Loucy (cell line): Measurements from ENCODE around the gene SUOX.
"Not testable (repeated sequence)": the region's sequence is repeated elsewhere in the genome, so short reads cannot be mapped to it uniquely, and the experiment has no call there.

Experiments
- H2AFZ ChIP-seq: fragments of 200-600 bp; sonication (generic); 2 replicates; pipeline ENCODE4 v1.6.0; 2016; ENCODE audit warnings: antibody characterized with exemption, mild to moderate bottlenecking, low read length, moderate library complexity
- H3F3A ChIP-seq: fragments of 200-600 bp; 2 replicates; pipeline ENCODE4 v1.6.0; 2016; ENCODE audit warnings: antibody characterized with exemption, low read depth, mild to moderate bottlenecking
- H3K27me3 ChIP-seq: fragments of 200-600 bp; sonication (generic); 2 replicates; pipeline ENCODE4 v1.6.1; 2014; ENCODE audit warnings: low read length, mild to moderate bottlenecking; ENCODE audit not compliant: insufficient read depth, poor library complexity, severe bottlenecking
- H3K36me3 ChIP-seq: fragments of 200-600 bp; sonication (generic); 2 replicates; pipeline ENCODE4 v1.6.1; 2016; ENCODE audit warnings: low read length; ENCODE audit not compliant: insufficient read depth
- H3K4me1 ChIP-seq: fragments of 200-600 bp; sonication (generic); 2 replicates; pipeline ENCODE4 v1.5.1; 2014; ENCODE audit warnings: low read length, mild to moderate bottlenecking; ENCODE audit not compliant: insufficient read depth, poor library complexity, severe bottlenecking
- H3K4me2 ChIP-seq: fragments of 200-600 bp; sonication (generic); 2 replicates; pipeline ENCODE4 v1.6.0; 2014; ENCODE audit warnings: antibody characterized with exemption, low read length, low read depth, mild to moderate bottlenecking; ENCODE audit not compliant: poor library complexity, severe bottlenecking
- H3K4me3 ChIP-seq: fragments of 200-600 bp; sonication (generic); 2 replicates; pipeline ENCODE4 v1.5.1; 2014; ENCODE audit warnings: low read length, mild to moderate bottlenecking, mixed read lengths; ENCODE audit not compliant: poor library complexity, severe bottlenecking
- H3K79me2 ChIP-seq: fragments of 200-600 bp; sonication (generic); 2 replicates; pipeline ENCODE4 v1.6.1; 2014; ENCODE audit warnings: low read length; ENCODE audit not compliant: insufficient read depth
- H3K9ac ChIP-seq: fragments of 200-600 bp; sonication (generic); 2 replicates; pipeline ENCODE4 v1.6.0; 2014; ENCODE audit warnings: mild to moderate bottlenecking, low read depth, low read length, moderate library complexity; ENCODE audit not compliant: poor library complexity, severe bottlenecking
- H3K9me2 ChIP-seq: fragments of 200-600 bp; sonication (generic); replicated peaks from 2 replicates; pipeline ENCODE4 v1.6.1; 2016; ENCODE audit warnings: low read depth, low read length, mixed read lengths
- H3K9me3 ChIP-seq: fragments of 200-600 bp; sonication (generic); 2 replicates; pipeline ENCODE4 v1.6.1; 2014; ENCODE audit warnings: mild to moderate bottlenecking, antibody characterized with exemption, low read length, low read depth; ENCODE audit not compliant: insufficient read depth
- H4K20me1 ChIP-seq: fragments of 200-600 bp; sonication (generic); 2 replicates; pipeline ENCODE4 v1.6.0; 2014; ENCODE audit warnings: antibody characterized with exemption, low read length, mild to moderate bottlenecking; ENCODE audit not compliant: insufficient read depth, poor library complexity, severe bottlenecking
- EZH2phosphoT487 ChIP-seq: fragments of 200-600 bp; IDR thresholded peaks from 2 replicates; pipeline ENCODE4 v1.6.1; 2018; ENCODE audit warnings: antibody characterized with exemption, mild to moderate bottlenecking, moderate library complexity, borderline replicate concordance
- TF ChIP-seq, protein P1 (sequence below): fragments of 200-600 bp; sonication (generic); conservative IDR thresholded peaks from 2 replicates; pipeline ENCODE4 v1.5.1; 2014; ENCODE audit warnings: mild to moderate bottlenecking, antibody characterized with exemption, low read length

Gene SUOX

GRCh38 chr12:55983232-55983842, 13.7 kb upstream of the SUOX start:
- no peaks in the 10 kb centered on the region for H3K9me3 ChIP-seq
- H3K9ac ChIP-seq = no peak overlapping the region
- no peak overlapping the region for H2AFZ ChIP-seq
- H3K4me2 ChIP-seq = no peak overlapping the region
- peaks cover 6% of the 10 kb centered on the region for H3K4me1 ChIP-seq
- H3K4me3 ChIP-seq = no peak overlapping the region
- no peaks in the 10 kb centered on the region for H3K36me3 ChIP-seq
- no peaks in the 10 kb centered on the region for H3K27me3 ChIP-seq
- TF ChIP-seq, protein P1, sequence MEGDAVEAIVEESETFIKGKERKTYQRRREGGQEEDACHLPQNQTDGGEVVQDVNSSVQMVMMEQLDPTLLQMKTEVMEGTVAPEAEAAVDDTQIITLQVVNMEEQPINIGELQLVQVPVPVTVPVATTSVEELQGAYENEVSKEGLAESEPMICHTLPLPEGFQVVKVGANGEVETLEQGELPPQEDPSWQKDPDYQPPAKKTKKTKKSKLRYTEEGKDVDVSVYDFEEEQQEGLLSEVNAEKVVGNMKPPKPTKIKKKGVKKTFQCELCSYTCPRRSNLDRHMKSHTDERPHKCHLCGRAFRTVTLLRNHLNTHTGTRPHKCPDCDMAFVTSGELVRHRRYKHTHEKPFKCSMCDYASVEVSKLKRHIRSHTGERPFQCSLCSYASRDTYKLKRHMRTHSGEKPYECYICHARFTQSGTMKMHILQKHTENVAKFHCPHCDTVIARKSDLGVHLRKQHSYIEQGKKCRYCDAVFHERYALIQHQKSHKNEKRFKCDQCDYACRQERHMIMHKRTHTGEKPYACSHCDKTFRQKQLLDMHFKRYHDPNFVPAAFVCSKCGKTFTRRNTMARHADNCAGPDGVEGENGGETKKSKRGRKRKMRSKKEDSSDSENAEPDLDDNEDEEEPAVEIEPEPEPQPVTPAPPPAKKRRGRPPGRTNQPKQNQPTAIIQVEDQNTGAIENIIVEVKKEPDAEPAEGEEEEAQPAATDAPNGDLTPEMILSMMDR = no peak
- no peak for TF ChIP-seq EZH2phosphoT487
- no peaks in the 10 kb centered on the region for H4K20me1 ChIP-seq
- H3K9me2 ChIP-seq = no peaks in the 10 kb centered on the region
- no peaks in the 10 kb centered on the region for H3F3A ChIP-seq
- H3K79me2 ChIP-seq = peaks cover 10% of the 10 kb centered on the region; the same call in 1 of the 2 replicates

DNA sequence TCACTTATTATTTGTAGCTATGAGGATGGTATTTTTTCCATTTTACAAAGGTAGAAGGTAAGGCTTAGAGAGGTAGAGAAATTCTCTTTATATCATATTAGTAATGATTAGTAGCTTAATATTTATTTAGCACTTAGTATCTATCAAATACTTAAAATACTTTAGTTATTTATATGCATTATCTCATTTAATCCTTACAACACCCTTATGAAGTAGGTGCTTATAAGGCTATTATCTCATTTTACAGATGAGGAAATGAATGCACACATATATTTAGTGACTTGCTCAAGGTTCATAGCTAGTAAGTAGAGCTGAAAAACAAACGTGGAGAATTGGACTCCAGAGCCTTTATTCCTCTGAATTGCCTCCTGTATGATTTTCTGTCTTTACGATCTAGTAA, 12.2 kb upstream of the SUOX start:
- Histone ChIP-seq H3K4me1 (peaks cover 6% of the 10 kb centered on the region), H3K36me3 (peaks cover 5% of the 10 kb centered on the region; the same call in 1 of the 2 replicates), H4K20me1 (no peaks in the 10 kb centered on the region), H3K9ac (no peak overlapping the region), H3K27me3 (no peaks in the 10 kb centered on the region), H3F3A (no peaks in the 10 kb centered on the region), H2AFZ (no peak overlapping the region), H3K9me3 (no peaks in the 10 kb centered on the region), H3K9me2 (no peaks in the 10 kb centered on the region), H3K79me2 (no peaks in the 10 kb centered on the region; the same call in 1 of the 2 replicates), H3K4me2 (no peak overlapping the region), H3K4me3 (no peak overlapping the region)
- TF ChIP-seq EZH2phosphoT487 = no peak
- TF ChIP-seq, protein P1 = no peak

DNA sequence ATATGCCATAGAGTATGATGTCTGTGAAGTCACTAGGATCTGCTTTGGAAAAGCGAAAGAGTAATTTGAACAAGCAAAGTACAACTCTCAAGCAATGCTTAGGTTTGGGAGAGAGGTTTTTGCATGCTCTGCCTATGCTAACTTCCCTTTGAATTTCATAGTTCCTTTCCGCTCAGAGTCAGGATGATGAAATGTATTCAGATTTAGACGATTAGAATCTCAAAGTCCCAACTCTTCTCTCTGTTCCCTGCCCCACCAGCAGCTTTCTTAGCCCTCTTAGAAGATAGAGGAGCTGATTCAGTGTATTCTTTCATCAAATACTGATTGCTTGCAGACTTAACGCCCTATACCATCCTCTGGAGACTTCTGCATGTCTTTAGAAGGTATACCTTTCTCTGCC, 11.7 kb upstream of the SUOX start:
- Histone ChIP-seq H3K36me3 (peaks cover 9% of the 10 kb centered on the region; the same call in 1 of the 2 replicates), H3K27me3 (no peaks in the 10 kb centered on the region), H3K4me1 (peaks cover 6% of the 10 kb centered on the region), H3K9me2 (no peaks in the 10 kb centered on the region), H3K4me2 (no peak overlapping the region), H3K9me3 (no peaks in the 10 kb centered on the region), H4K20me1 (no peaks in the 10 kb centered on the region), H3F3A (no peaks in the 10 kb centered on the region), H3K79me2 (no peaks in the 10 kb centered on the region; the same call in 1 of the 2 replicates), H3K9ac (no peak overlapping the region), H3K4me3 (no peak overlapping the region), H2AFZ (no peak overlapping the region)
- TF ChIP-seq, protein P1 = no peak
- TF ChIP-seq EZH2phosphoT487 = no peak

DNA sequence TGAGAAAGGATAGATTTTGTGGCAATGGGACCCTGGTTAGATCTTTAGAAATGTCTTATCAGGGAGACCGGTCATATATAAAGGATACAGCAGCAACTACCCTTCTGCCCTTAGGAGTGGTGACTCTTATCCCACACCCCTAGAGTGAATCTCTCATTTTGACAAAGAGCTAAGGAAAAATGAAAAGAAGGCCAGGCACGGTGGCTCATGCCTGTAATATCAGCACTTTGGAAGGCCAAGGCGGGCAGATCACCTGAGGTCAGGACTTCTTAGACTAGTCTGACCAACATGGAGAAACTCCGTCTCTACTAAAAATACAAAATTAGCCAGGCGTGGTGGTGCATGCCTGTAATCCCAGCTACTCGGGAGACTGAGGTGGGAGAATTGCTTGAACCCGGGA, 11.1 kb upstream of the SUOX start:
- H3K79me2 ChIP-seq, H3K9ac ChIP-seq, H4K20me1 ChIP-seq, H3K4me3 ChIP-seq, H3K9me2 ChIP-seq, H3K4me2 ChIP-seq, H3F3A ChIP-seq, H3K9me3 ChIP-seq, H3K4me1 ChIP-seq, H3K27me3 ChIP-seq, H2AFZ ChIP-seq: not testable (repeated sequence)
- peaks cover 16% of the 10 kb centered on the region; the same call in 1 of the 2 replicates for H3K36me3 ChIP-seq
